Hindlimb muscle (tissue), 1 donor: Measurements from ENCODE around the gene ITGB7. TPM values are rescaled to one million over a fixed set of nuclear protein-coding genes. Genes with fewer than 3 reads are reported as not detected.

Experiments used
- polyA plus RNA-seq: library from polyadenylated mRNA; unstranded; fragments of 120-200 nt; gene quantifications from one replicate; pipeline ENCODE4 v1.2.1, GENCODE V29; 2013; ENCODE audit not compliant: insufficient read length

Gene ITGB7
- polyA plus RNA-seq, 1 donor: 0.76 TPM

Other genes with a start within 250 kb of the ITGB7 start
- 448 TPM for gene EIF4B, start 200.8 kb downstream of the ITGB7 start, polyA plus RNA-seq
- gene TNS2, start 157.2 kb downstream of the ITGB7 start, polyA plus RNA-seq: 124 TPM
- 17.4 TPM for gene SPRYD3, start 127.9 kb downstream of the ITGB7 start, polyA plus RNA-seq
- 49.2 TPM for gene IGFBP6, start 109.6 kb downstream of the ITGB7 start, polyA plus RNA-seq
- gene SOAT2, start 103.8 kb downstream of the ITGB7 start, polyA plus RNA-seq: 0.10 TPM
- 28.3 TPM for gene ZNF740, start 26.5 kb downstream of the ITGB7 start, polyA plus RNA-seq
- gene CSAD, start 26.3 kb downstream of the ITGB7 start, polyA plus RNA-seq: 60.7 TPM
- 24.8 TPM for gene RARG, start 25.0 kb upstream of the ITGB7 start, polyA plus RNA-seq
- 5.1 TPM for gene ESPL1, start 61.0 kb upstream of the ITGB7 start, polyA plus RNA-seq
- gene PFDN5, start 88.3 kb upstream of the ITGB7 start, polyA plus RNA-seq: 416 TPM
- gene MYG1, start 92.4 kb upstream of the ITGB7 start, polyA plus RNA-seq: 38.9 TPM
- gene AAAS, start 114.4 kb upstream of the ITGB7 start, polyA plus RNA-seq: 55.9 TPM
- gene SP7, start 129.1 kb upstream of the ITGB7 start, polyA plus RNA-seq: 0.13 TPM
- 39.9 TPM for gene SP1, start 172.9 kb upstream of the ITGB7 start, polyA plus RNA-seq
- gene AMHR2, start 216.6 kb upstream of the ITGB7 start, polyA plus RNA-seq: not detected
- 50.8 TPM for gene PRR13, start 234.5 kb upstream of the ITGB7 start, polyA plus RNA-seq
- 560 TPM for gene PCBP2, start 244.9 kb upstream of the ITGB7 start, polyA plus RNA-seq